ENCODE results near the gene XYLT1.

The XYLT1 gene

GRCh38 chr16:17155485-17155884 lies 315.3 kb downstream of the XYLT1 start:
- DNase-seq (no peak), ATAC-seq (no peak)
- H3K36me3 Mint-ChIP-seq (ENCODE audit: low read depth), result peaks cover 2% of the 10 kb centered on the region
- H3K9me3 Mint-ChIP-seq, result no peaks in the 10 kb centered on the region
- H3K4me3 Mint-ChIP-seq, result no peak overlapping the region
- H3K27me3 Mint-ChIP-seq, result no peaks in the 10 kb centered on the region
- H3K27ac Mint-ChIP-seq, result no peak overlapping the region
- no peaks in the 10 kb centered on the region for H3K4me1 Mint-ChIP-seq

DNA sequence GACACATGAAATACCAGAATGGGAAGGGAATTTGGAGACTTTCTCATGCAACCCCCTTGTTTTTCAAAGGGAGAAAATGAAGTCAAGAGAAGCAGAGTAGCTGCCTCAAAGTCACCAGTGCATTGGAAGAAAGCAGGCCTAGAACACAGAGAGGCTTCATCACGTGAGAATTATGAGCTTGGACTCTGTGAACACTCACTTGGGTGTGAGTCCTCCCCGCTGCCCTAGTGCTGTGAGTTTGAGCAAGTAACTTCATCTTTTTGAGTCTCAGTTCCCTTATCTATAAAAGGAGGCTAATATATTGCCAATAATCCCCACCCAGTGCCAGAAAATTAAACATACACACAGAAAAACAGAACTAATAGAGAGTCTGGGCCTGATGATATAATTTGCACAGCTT lies 315.8 kb downstream of the XYLT1 start:
- ATAC-seq (no peak), DNase-seq (no peak)
- Mint-ChIP-seq H3K9me3 (no peaks in the 10 kb centered on the region), H3K27ac (no peak overlapping the region), H3K36me3 (ENCODE audit: low read depth) (peaks cover 2% of the 10 kb centered on the region), H3K4me1 (no peaks in the 10 kb centered on the region), H3K4me3 (no peak overlapping the region), H3K27me3 (no peaks in the 10 kb centered on the region)

GRCh38 chr16:17152311-17152710 lies 318.4 kb downstream of the XYLT1 start:
- H3K27me3 Mint-ChIP-seq, result no peaks in the 10 kb centered on the region
- H3K9me3 Mint-ChIP-seq, result no peaks in the 10 kb centered on the region
- H3K4me1 Mint-ChIP-seq, result no peaks in the 10 kb centered on the region
- no peak overlapping the region for H3K27ac Mint-ChIP-seq
- no peak overlapping the region for H3K4me3 Mint-ChIP-seq
- DNase-seq (no peak), ATAC-seq (no peak)
- no peaks in the 10 kb centered on the region for H3K36me3 Mint-ChIP-seq (ENCODE audit: low read depth)

- Mint-ChIP-seq H3K27ac (no peak overlapping the region), H3K4me1 (no peaks in the 10 kb centered on the region), H3K36me3 (ENCODE audit: low read depth) (no peaks in the 10 kb centered on the region), H3K27me3 (no peaks in the 10 kb centered on the region), H3K4me3 (no peak overlapping the region), H3K9me3 (no peaks in the 10 kb centered on the region)
- DNase-seq, result no peak
- no peak for ATAC-seq
These were observed 319.4 kb downstream of the XYLT1 start for GRCh38 chr16:17151335-17151734.

GRCh38 chr16:17149904-17150483 lies 320.8 kb downstream of the XYLT1 start:
- no peak overlapping the region for H3K27ac Mint-ChIP-seq
- no peak for ATAC-seq
- no peaks in the 10 kb centered on the region for H3K4me1 Mint-ChIP-seq
- no peak overlapping the region for H3K4me3 Mint-ChIP-seq
- H3K27me3 Mint-ChIP-seq, result no peaks in the 10 kb centered on the region
- DNase-seq, result no peak
- peaks cover 1% of the 10 kb centered on the region for H3K36me3 Mint-ChIP-seq (ENCODE audit: low read depth)
- H3K9me3 Mint-ChIP-seq, result no peaks in the 10 kb centered on the region

- no peaks in the 10 kb centered on the region for H3K4me1 Mint-ChIP-seq
- no peak overlapping the region for H3K4me3 Mint-ChIP-seq
- peaks cover 1% of the 10 kb centered on the region for H3K36me3 Mint-ChIP-seq (ENCODE audit: low read depth)
- H3K27me3 Mint-ChIP-seq, result no peaks in the 10 kb centered on the region
- ATAC-seq (no peak), DNase-seq (no peak)
- no peak overlapping the region for H3K27ac Mint-ChIP-seq
- no peaks in the 10 kb centered on the region for H3K9me3 Mint-ChIP-seq
These were observed 322.8 kb downstream of the XYLT1 start for GRCh38 chr16:17147942-17148341.

- DNase-seq, result no peak
- Mint-ChIP-seq H3K27ac (no peak overlapping the region), H3K9me3 (no peaks in the 10 kb centered on the region), H3K36me3 (ENCODE audit: low read depth) (peaks cover 6% of the 10 kb centered on the region), H3K27me3 (no peaks in the 10 kb centered on the region), H3K4me1 (no peaks in the 10 kb centered on the region), H3K4me3 (no peak overlapping the region)
- ATAC-seq, result no peak
These were observed 325.7 kb downstream of the XYLT1 start for GRCh38 chr16:17145029-17145428.

GRCh38 chr16:17144431-17144830 lies 326.3 kb downstream of the XYLT1 start:
- H3K36me3 Mint-ChIP-seq (ENCODE audit: low read depth), result peaks cover 9% of the 10 kb centered on the region
- no peak overlapping the region for H3K4me3 Mint-ChIP-seq
- H3K4me1 Mint-ChIP-seq, result no peaks in the 10 kb centered on the region
- no peak for DNase-seq
- H3K9me3 Mint-ChIP-seq, result no peaks in the 10 kb centered on the region
- no peak overlapping the region for H3K27ac Mint-ChIP-seq
- H3K27me3 Mint-ChIP-seq, result no peaks in the 10 kb centered on the region
- no peak for ATAC-seq

GRCh38 chr16:17143546-17144419 lies 327.0 kb downstream of the XYLT1 start:
- H3K36me3 Mint-ChIP-seq (ENCODE audit: low read depth), result peaks cover 10% of the 10 kb centered on the region
- no peaks in the 10 kb centered on the region for H3K9me3 Mint-ChIP-seq
- no peaks in the 10 kb centered on the region for H3K4me1 Mint-ChIP-seq
- no peak for ATAC-seq
- no peak overlapping the region for H3K4me3 Mint-ChIP-seq
- DNase-seq, result no peak
- no peaks in the 10 kb centered on the region for H3K27me3 Mint-ChIP-seq
- no peak overlapping the region for H3K27ac Mint-ChIP-seq

GRCh38 chr16:17138801-17139200 lies 332.0 kb downstream of the XYLT1 start:
- Mint-ChIP-seq H3K36me3 (ENCODE audit: low read depth) (peaks cover 20% of the 10 kb centered on the region), H3K27ac (no peak overlapping the region), H3K27me3 (no peaks in the 10 kb centered on the region), H3K9me3 (no peaks in the 10 kb centered on the region), H3K4me3 (no peak overlapping the region), H3K4me1 (peaks cover 8% of the 10 kb centered on the region)
- DNase-seq (no peak), ATAC-seq (no peak)

DNA sequence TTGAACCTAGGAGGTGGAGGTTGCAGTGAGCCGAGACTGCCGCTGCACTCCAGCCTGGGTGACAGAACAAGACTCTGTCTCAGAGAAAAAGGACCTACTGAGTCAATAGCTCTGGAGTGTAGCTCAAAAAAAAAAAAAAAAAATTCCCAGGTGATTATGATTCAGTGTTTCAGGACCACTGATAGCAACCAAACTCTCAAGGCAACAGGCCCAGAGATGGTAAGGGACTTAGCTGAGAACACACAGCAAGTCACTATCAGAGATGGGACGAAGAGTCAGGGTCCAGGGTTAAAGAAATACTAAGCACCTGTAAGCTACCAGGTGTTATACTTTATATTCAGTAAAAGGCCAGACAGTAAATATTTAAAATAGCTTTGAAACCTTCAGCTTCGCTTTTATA lies 335.3 kb downstream of the XYLT1 start:
- Mint-ChIP-seq H3K4me1 (peaks cover 16% of the 10 kb centered on the region), H3K36me3 (ENCODE audit: low read depth) (peaks cover 25% of the 10 kb centered on the region), H3K27me3 (no peaks in the 10 kb centered on the region), H3K27ac (no peak overlapping the region), H3K9me3 (no peaks in the 10 kb centered on the region), H3K4me3 (no peak overlapping the region)
- DNase-seq, result no peak
- ATAC-seq, result no peak

- Mint-ChIP-seq H3K27me3 (no peaks in the 10 kb centered on the region), H3K36me3 (ENCODE audit: low read depth) (peaks cover 23% of the 10 kb centered on the region), H3K4me1 (peaks cover 16% of the 10 kb centered on the region), H3K27ac (no peak overlapping the region), H3K9me3 (no peaks in the 10 kb centered on the region), H3K4me3 (no peak overlapping the region)
- ATAC-seq (no peak), DNase-seq (no peak)
These were observed 336.2 kb downstream of the XYLT1 start for GRCh38 chr16:17134586-17134985.

DNA sequence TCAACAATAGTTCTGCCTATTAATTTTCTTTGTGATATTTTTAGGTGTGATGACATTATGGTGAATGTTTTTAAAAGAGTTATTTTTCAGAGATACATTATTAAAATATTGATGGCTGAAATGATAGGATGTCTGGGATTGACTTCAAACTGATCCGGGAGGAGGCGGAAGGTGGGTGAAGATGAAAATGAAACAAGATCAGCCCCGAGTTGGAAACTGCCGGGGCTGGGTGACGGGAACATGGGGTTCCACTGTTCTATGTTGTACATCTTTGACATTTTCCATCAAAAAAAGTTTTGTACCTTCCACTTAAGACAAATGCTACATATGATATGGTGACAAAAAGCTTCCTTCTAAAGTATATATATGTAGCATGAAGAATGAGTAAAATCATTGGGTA lies 336.9 kb downstream of the XYLT1 start:
- no peaks in the 10 kb centered on the region for H3K27me3 Mint-ChIP-seq
- no peak overlapping the region for H3K27ac Mint-ChIP-seq
- peaks cover 16% of the 10 kb centered on the region for H3K4me1 Mint-ChIP-seq
- no peaks in the 10 kb centered on the region for H3K9me3 Mint-ChIP-seq
- peaks cover 21% of the 10 kb centered on the region for H3K36me3 Mint-ChIP-seq (ENCODE audit: low read depth)
- no peak for DNase-seq
- no peak overlapping the region for H3K4me3 Mint-ChIP-seq
- ATAC-seq, result no peak

GRCh38 chr16:17131351-17131750 lies 339.4 kb downstream of the XYLT1 start:
- Mint-ChIP-seq H3K27ac (no peak overlapping the region), H3K36me3 (ENCODE audit: low read depth) (peaks cover 35% of the 10 kb centered on the region), H3K9me3 (no peaks in the 10 kb centered on the region), H3K4me3 (no peak overlapping the region), H3K27me3 (no peaks in the 10 kb centered on the region), H3K4me1 (peaks cover 14% of the 10 kb centered on the region)
- ATAC-seq, result no peak
- DNase-seq, result no peak

GRCh38 chr16:17130733-17131132 lies 340.0 kb downstream of the XYLT1 start:
- Mint-ChIP-seq H3K36me3 (ENCODE audit: low read depth) (peaks cover 40% of the 10 kb centered on the region), H3K27ac (peak overlapping the region; percentile 16), H3K4me3 (no peak overlapping the region), H3K9me3 (no peaks in the 10 kb centered on the region), H3K4me1 (peaks cover 14% of the 10 kb centered on the region), H3K27me3 (no peaks in the 10 kb centered on the region)
- DNase-seq, result no peak
- no peak for ATAC-seq

Measured in activated naive CD8-positive, alpha-beta T cell treated with anti-CD3 and anti-CD28 coated beads, Interleukin-2, amount 50 U/mL, for 24 hours (primary cell).